ENCODE results near the gene NHS. TPM values are rescaled to one million over a fixed set of nuclear protein-coding genes. Genes with fewer than 3 reads are reported as not detected.

NHS gene
- total RNA-seq, 1 donor from 2014 or later = 6.6 TPM

DNA sequence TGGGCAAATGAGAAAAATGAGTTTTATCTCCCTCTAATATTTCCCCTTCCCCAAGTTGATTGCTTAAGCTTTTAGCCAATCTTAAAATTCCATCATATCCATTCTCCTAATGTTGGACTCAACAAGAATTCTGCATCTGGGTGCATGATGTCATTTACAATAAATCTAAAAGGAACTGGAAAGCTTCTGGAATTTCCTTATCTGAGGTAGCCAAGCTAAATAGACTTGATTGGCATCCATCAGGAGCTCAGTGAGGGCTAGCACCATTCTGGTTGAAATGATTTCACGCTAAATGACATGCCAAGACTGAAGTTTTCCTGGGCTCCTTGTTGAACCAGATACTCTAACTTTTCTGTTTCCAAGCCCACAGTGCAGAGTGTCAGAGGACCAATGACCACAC lies 252.0 kb downstream of the NHS start:
- H3K36me3 Mint-ChIP-seq (ENCODE audit: low read depth, unreplicated experiment) = no peaks in the 10 kb centered on the region
- Histone ChIP-seq H3K4me3 (ENCODE audit: insufficient read depth, low read depth, low read length) (no peak overlapping the region), H3K9ac (ENCODE audit: low read length) (no peak overlapping the region), H3K27ac (ENCODE audit: low read depth, low read length) (no peak overlapping the region), H2AFZ (ENCODE audit: low read depth, low read length) (no peak overlapping the region), H3K27me3 (ENCODE audit: insufficient read depth, low read length) (no peaks in the 10 kb centered on the region), H4K20me1 (ENCODE audit: insufficient read depth, low read length) (peaks cover 8% of the 10 kb centered on the region), H3K36me3 (ENCODE audit: insufficient read depth, low read length) (no peaks in the 10 kb centered on the region), H3K4me2 (ENCODE audit: low read length) (no peak overlapping the region), H3K9me3 (ENCODE audit: insufficient read depth, low read depth, low read length) (no peaks in the 10 kb centered on the region), H3K79me2 (ENCODE audit: insufficient read depth, low read length) (peaks cover 2% of the 10 kb centered on the region), H3K4me1 (ENCODE audit: insufficient read depth, low read length) (no peaks in the 10 kb centered on the region)
- DNase-seq (ENCODE audit: low read depth) (peak; percentile 60), FAIRE-seq (no peak)
- no peak overlapping the region for H3K27ac Mint-ChIP-seq (ENCODE audit: unreplicated experiment)
- H3K4me1 Mint-ChIP-seq (ENCODE audit: low read depth, unreplicated experiment) = peaks cover 16% of the 10 kb centered on the region
- H3K4me3 Mint-ChIP-seq (ENCODE audit: unreplicated experiment) = no peak overlapping the region
- H3K27me3 Mint-ChIP-seq (ENCODE audit: low read depth, unreplicated experiment) = no peaks in the 10 kb centered on the region
- TF ChIP-seq EZH2 (IDR thresholded peaks at IDR 0.05; ENCODE audit: insufficient read depth, low read length) = no peak
- TF ChIP-seq, protein P1, sequence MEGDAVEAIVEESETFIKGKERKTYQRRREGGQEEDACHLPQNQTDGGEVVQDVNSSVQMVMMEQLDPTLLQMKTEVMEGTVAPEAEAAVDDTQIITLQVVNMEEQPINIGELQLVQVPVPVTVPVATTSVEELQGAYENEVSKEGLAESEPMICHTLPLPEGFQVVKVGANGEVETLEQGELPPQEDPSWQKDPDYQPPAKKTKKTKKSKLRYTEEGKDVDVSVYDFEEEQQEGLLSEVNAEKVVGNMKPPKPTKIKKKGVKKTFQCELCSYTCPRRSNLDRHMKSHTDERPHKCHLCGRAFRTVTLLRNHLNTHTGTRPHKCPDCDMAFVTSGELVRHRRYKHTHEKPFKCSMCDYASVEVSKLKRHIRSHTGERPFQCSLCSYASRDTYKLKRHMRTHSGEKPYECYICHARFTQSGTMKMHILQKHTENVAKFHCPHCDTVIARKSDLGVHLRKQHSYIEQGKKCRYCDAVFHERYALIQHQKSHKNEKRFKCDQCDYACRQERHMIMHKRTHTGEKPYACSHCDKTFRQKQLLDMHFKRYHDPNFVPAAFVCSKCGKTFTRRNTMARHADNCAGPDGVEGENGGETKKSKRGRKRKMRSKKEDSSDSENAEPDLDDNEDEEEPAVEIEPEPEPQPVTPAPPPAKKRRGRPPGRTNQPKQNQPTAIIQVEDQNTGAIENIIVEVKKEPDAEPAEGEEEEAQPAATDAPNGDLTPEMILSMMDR (IDR thresholded peaks at IDR 0.05; ENCODE audit: insufficient read depth, low read depth, low read length) = no peak
- H3K9me3 Mint-ChIP-seq (ENCODE audit: unreplicated experiment) = no peaks in the 10 kb centered on the region

DNA sequence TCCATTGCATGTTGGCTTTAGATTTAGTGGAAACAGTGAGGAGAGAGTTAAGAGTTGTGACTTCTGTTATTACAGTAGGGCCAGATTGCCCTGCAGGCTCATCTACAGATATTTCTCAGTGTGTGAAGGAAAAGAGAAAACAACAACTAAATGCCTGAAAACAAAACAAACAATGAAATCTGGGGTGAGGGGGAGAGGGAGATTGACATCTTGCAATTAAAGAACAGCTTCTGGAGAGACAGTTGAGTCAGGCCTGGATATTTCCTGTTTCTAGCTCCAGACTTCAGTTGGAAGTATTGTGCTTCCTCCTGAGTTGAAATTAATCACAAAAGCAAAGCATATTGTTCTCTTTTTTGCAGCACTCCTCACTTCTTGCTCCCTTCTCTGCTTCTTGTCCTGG lies 254.0 kb downstream of the NHS start:
- DNase-seq (ENCODE audit: low read depth) (no peak), FAIRE-seq (peak; percentile 94)
- no peak overlapping the region for H3K9ac ChIP-seq (ENCODE audit: low read length)
- no peaks in the 10 kb centered on the region for H3K9me3 ChIP-seq (ENCODE audit: insufficient read depth, low read depth, low read length)
- H3K27me3 Mint-ChIP-seq (ENCODE audit: low read depth, unreplicated experiment) = no peaks in the 10 kb centered on the region
- no peaks in the 10 kb centered on the region for H3K9me3 Mint-ChIP-seq (ENCODE audit: unreplicated experiment)
- no peaks in the 10 kb centered on the region for H3K36me3 Mint-ChIP-seq (ENCODE audit: low read depth, unreplicated experiment)
- H4K20me1 ChIP-seq (ENCODE audit: insufficient read depth, low read length) = peaks cover 6% of the 10 kb centered on the region
- H3K4me2 ChIP-seq (ENCODE audit: low read length) = no peak overlapping the region
- H3K79me2 ChIP-seq (ENCODE audit: insufficient read depth, low read length) = peaks cover 2% of the 10 kb centered on the region
- no peak overlapping the region for H3K4me3 ChIP-seq (ENCODE audit: insufficient read depth, low read depth, low read length)
- no peaks in the 10 kb centered on the region for H3K36me3 ChIP-seq (ENCODE audit: insufficient read depth, low read length)
- no peak overlapping the region for H2AFZ ChIP-seq (ENCODE audit: low read depth, low read length)
- H3K27me3 ChIP-seq (ENCODE audit: insufficient read depth, low read length) = no peaks in the 10 kb centered on the region
- no peak overlapping the region for H3K27ac ChIP-seq (ENCODE audit: low read depth, low read length)
- no peak overlapping the region for H3K4me3 Mint-ChIP-seq (ENCODE audit: unreplicated experiment)
- H3K4me1 Mint-ChIP-seq (ENCODE audit: low read depth, unreplicated experiment) = peaks cover 21% of the 10 kb centered on the region
- no peak overlapping the region for H3K27ac Mint-ChIP-seq (ENCODE audit: unreplicated experiment)
- H3K4me1 ChIP-seq (ENCODE audit: insufficient read depth, low read length) = peaks cover 6% of the 10 kb centered on the region
- TF ChIP-seq EZH2 (IDR thresholded peaks at IDR 0.05; ENCODE audit: insufficient read depth, low read length) = no peak
- TF ChIP-seq, protein P1 (IDR thresholded peaks at IDR 0.05; ENCODE audit: insufficient read depth, low read depth, low read length) = no peak

DNA sequence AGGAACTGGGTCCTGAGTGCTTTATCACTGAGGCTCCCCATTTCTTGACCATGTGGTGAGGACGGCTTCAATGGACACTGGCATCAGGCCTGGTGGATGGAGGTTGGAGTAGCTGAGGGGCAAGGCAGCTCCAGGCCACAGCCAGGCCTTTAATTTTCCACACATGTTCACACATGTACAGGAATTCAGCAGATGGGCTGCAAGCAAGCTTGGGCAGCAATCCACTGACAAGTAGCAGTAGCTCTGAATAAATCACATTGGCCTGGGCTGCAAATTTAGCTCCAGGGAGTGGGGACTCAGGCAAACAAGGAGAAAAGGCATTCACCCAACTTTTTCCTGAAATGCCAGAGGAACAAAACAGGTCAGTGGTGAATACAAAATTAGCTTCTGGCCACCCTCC lies 254.5 kb downstream of the NHS start:
- Histone ChIP-seq H3K36me3 (ENCODE audit: insufficient read depth, low read length) (no peaks in the 10 kb centered on the region), H2AFZ (ENCODE audit: low read depth, low read length) (no peak overlapping the region), H3K9me3 (ENCODE audit: insufficient read depth, low read depth, low read length) (no peaks in the 10 kb centered on the region), H3K27me3 (ENCODE audit: insufficient read depth, low read length) (no peaks in the 10 kb centered on the region), H3K79me2 (ENCODE audit: insufficient read depth, low read length) (peaks cover 2% of the 10 kb centered on the region), H3K4me1 (ENCODE audit: insufficient read depth, low read length) (peaks cover 7% of the 10 kb centered on the region), H4K20me1 (ENCODE audit: insufficient read depth, low read length) (peaks cover 6% of the 10 kb centered on the region), H3K4me3 (ENCODE audit: insufficient read depth, low read depth, low read length) (no peak overlapping the region), H3K4me2 (ENCODE audit: low read length) (no peak overlapping the region), H3K27ac (ENCODE audit: low read depth, low read length) (no peak overlapping the region), H3K9ac (ENCODE audit: low read length) (no peak overlapping the region)
- FAIRE-seq (no peak), DNase-seq (ENCODE audit: low read depth) (no peak)
- peaks cover 25% of the 10 kb centered on the region for H3K4me1 Mint-ChIP-seq (ENCODE audit: low read depth, unreplicated experiment)
- no peak overlapping the region for H3K4me3 Mint-ChIP-seq (ENCODE audit: unreplicated experiment)
- no peak overlapping the region for H3K27ac Mint-ChIP-seq (ENCODE audit: unreplicated experiment)
- H3K27me3 Mint-ChIP-seq (ENCODE audit: low read depth, unreplicated experiment) = no peaks in the 10 kb centered on the region
- TF ChIP-seq, protein P1 (IDR thresholded peaks at IDR 0.05; ENCODE audit: insufficient read depth, low read depth, low read length) = no peak
- TF ChIP-seq EZH2 (IDR thresholded peaks at IDR 0.05; ENCODE audit: insufficient read depth, low read length) = no peak
- H3K36me3 Mint-ChIP-seq (ENCODE audit: low read depth, unreplicated experiment) = no peaks in the 10 kb centered on the region
- H3K9me3 Mint-ChIP-seq (ENCODE audit: unreplicated experiment) = no peaks in the 10 kb centered on the region
